Liver (tissue), 9 donors: Measurements from ENCODE around the gene DENND2D. TPM values are rescaled to one million over a fixed set of nuclear protein-coding genes. Genes with fewer than 3 reads are reported as not detected.

Experiments
- DNase-seq: peaks from one replicate; pipeline ENCODE4 v3.0.0-alpha.2; 2017; ENCODE audit warnings: low spot score
- H3K27ac ChIP-seq, 2 donors: one replicate each; pipeline ENCODE4 v1.7.0; 2013; ENCODE audit warnings: inconsistent platforms in 2 of 2, low read length in 2 of 2, control low read depth in 1 of 2, low read depth in 1 of 2, mild to moderate bottlenecking in 1 of 2
- H3K27me3 ChIP-seq, 4 donors: one replicate each; pipeline versions ENCODE4 v1.6.1 to v1.7.0; 2013; ENCODE audit warnings: low read length in 3 of 4, inconsistent platforms in 1 of 4, mild to moderate bottlenecking in 1 of 4, moderate library complexity in 1 of 4; ENCODE audit not compliant: control insufficient read depth in 4 of 4, insufficient read depth in 4 of 4
- H3K36me3 ChIP-seq, 4 donors: one replicate each; pipeline versions ENCODE4 v1.6.1 to v1.7.0; 2013; ENCODE audit warnings: low read length in 3 of 4, mild to moderate bottlenecking in 3 of 4, low read depth in 1 of 4, moderate library complexity in 1 of 4; ENCODE audit not compliant: control insufficient read depth in 4 of 4, insufficient read depth in 3 of 4
- H3K4me1 ChIP-seq, 4 donors: one replicate each; pipeline versions ENCODE4 v1.6.1 to v1.7.0; 2013; ENCODE audit warnings: low read length in 3 of 4, mild to moderate bottlenecking in 3 of 4, moderate library complexity in 1 of 4; ENCODE audit not compliant: control insufficient read depth in 4 of 4, insufficient read depth in 4 of 4
- H3K4me3 ChIP-seq, 3 donors: one replicate each; pipeline versions ENCODE4 v1.6.1 to v1.7.0; 2013; ENCODE audit warnings: low read length in 3 of 3, control low read depth in 1 of 3, low read depth in 1 of 3, mild to moderate bottlenecking in 1 of 3
- H3K9ac ChIP-seq, 2 donors: one replicate each; pipeline ENCODE4 v1.7.0; 2013; ENCODE audit warnings: low read length in 2 of 2, mild to moderate bottlenecking in 2 of 2, moderate library complexity in 2 of 2, control low read depth in 1 of 2, low read depth in 1 of 2
- H3K9me3 ChIP-seq, 4 donors: one replicate each; pipeline versions ENCODE4 v1.6.1 to v1.7.0; 2013; ENCODE audit warnings: low read length in 3 of 4; ENCODE audit not compliant: control insufficient read depth in 4 of 4
- ATF3 ChIP-seq: IDR thresholded peaks from 2 replicates; pipeline ENCODE4 v1.6.1; 2016; ENCODE audit warnings: antibody characterized with exemption
- CTCF ChIP-seq: fragments of 150-350 bp; IDR thresholded peaks from 2 replicates; pipeline ENCODE4 v1.5.1; 2017; ENCODE audit warnings: improper control_type of control experiment, low read depth, low read length; ENCODE audit not compliant: missing input control
- EGR1 ChIP-seq, 2 donors: IDR thresholded peaks; 2 replicates each; pipeline ENCODE4 v1.6.1; 2016 to 2018; ENCODE audit warnings: antibody characterized with exemption in 2 of 2, low read depth in 2 of 2
- FOXA1 ChIP-seq: IDR thresholded peaks from 2 replicates; pipeline ENCODE4 v1.6.1; 2016; ENCODE audit warnings: antibody characterized with exemption
- FOXA2 ChIP-seq: IDR thresholded peaks from 2 replicates; pipeline ENCODE4 v1.6.1; 2016; ENCODE audit warnings: antibody characterized with exemption
- GABPA ChIP-seq, 2 donors: IDR thresholded peaks in 1 of 2; conservative IDR thresholded peaks in 1 of 2; 2 replicates each; pipeline ENCODE4 v1.6.1; 2016; ENCODE audit warnings: antibody characterized with exemption in 2 of 2, mild to moderate bottlenecking in 1 of 2, moderate library complexity in 1 of 2
- HNF4A ChIP-seq, 2 donors: conservative IDR thresholded peaks; 2 replicates each; pipeline ENCODE4 v1.6.1; 2016; ENCODE audit warnings: antibody characterized with exemption in 2 of 2, mild to moderate bottlenecking in 2 of 2
- HNF4G ChIP-seq: IDR thresholded peaks from 2 replicates; pipeline ENCODE4 v1.6.1; 2016; ENCODE audit warnings: antibody characterized with exemption
- JUND ChIP-seq, 2 donors: IDR thresholded peaks; 2 replicates each; pipeline ENCODE4 v1.6.1; 2016; ENCODE audit warnings: antibody characterized with exemption in 2 of 2
- MAX ChIP-seq: IDR thresholded peaks from 2 replicates; pipeline ENCODE4 v1.6.1; 2016; ENCODE audit warnings: antibody characterized with exemption
- NR2F2 ChIP-seq: IDR thresholded peaks from 2 replicates; pipeline ENCODE4 v1.6.1; 2016; ENCODE audit warnings: antibody characterized with exemption
- RAD21 ChIP-seq, 2 donors: IDR thresholded peaks; 2 replicates each; pipeline ENCODE4 v1.6.1; 2016; ENCODE audit warnings: antibody characterized with exemption in 2 of 2, mild to moderate bottlenecking in 2 of 2
- REST ChIP-seq: IDR thresholded peaks from 2 replicates; pipeline ENCODE4 v1.6.1; 2016; ENCODE audit warnings: antibody characterized with exemption, mild to moderate bottlenecking
- RXRA ChIP-seq, 2 donors: IDR thresholded peaks; 2 replicates each; pipeline ENCODE4 v1.6.1; 2017 to 2018; ENCODE audit warnings: antibody characterized with exemption in 2 of 2, mild to moderate bottlenecking in 1 of 2
- SP1 ChIP-seq: IDR thresholded peaks from 2 replicates; pipeline ENCODE4 v1.6.1; 2018; ENCODE audit warnings: antibody characterized with exemption, mild to moderate bottlenecking
- TAF1 ChIP-seq: conservative IDR thresholded peaks from 2 replicates; pipeline ENCODE4 v1.6.1; 2016; ENCODE audit warnings: antibody characterized with exemption, mild to moderate bottlenecking
- YY1 ChIP-seq: IDR thresholded peaks from 2 replicates; pipeline ENCODE4 v1.6.1; 2016; ENCODE audit warnings: antibody characterized with exemption, mild to moderate bottlenecking
- ZBTB33 ChIP-seq: IDR thresholded peaks from 2 replicates; pipeline ENCODE4 v1.6.1; 2016; ENCODE audit warnings: antibody characterized with exemption
- WGBS: extraction: QIAGEN DNeasy Blood & Tissue Kit; methylation state at CpG from one replicate; pipeline ENCODE4 v1.1.7; 2013; 5-methylcytosine and 5-hydroxymethylcytosine counted together
- polyA plus RNA-seq, 2 donors: library from polyadenylated mRNA; stranded (reverse) in 1 of 2; unstranded in 1 of 2; fragments of 200-250 nt in 1 of 2; fragments of >200 nt in 1 of 2; fragmentation: Nextera tagmentation in 1 of 2; extraction: Ambion mirVana in 1 of 2; gene quantifications; one replicate each; pipeline versions ENCODE4 v1.2.1 to v1.2.3, GENCODE V29; 2013 to 2015
- total RNA-seq, 2 donors: library from RNA; depleted of rRNA; stranded (reverse); fragments of >200 nt; gene quantifications; one replicate each; pipeline ENCODE4 v1.2.3, GENCODE V29; 2014
- donor health status: healthy.
- donor health status: healthy.
- donor health status: healthy.
- donor health status: healthy.
- donor health status: healthy.

DENND2D gene
- total and polyA plus RNA-seq, 4 donors, result 8.8 to 20.7 (median 12.8) TPM

GRCh38 chr1:111191496-111191895 lies 8.9 kb downstream of the DENND2D start:
- H3K27me3 ChIP-seq, result no peaks in the 10 kb centered on the region
- H3K27ac ChIP-seq, result peak overlapping the region; percentile 42 to 56
- TF ChIP-seq JUND (IDR thresholded peaks at IDR 0.05), result no peak
- TF ChIP-seq ATF3, result no peak
- TF ChIP-seq RAD21 (IDR thresholded peaks at IDR 0.05), result no peak
- TF ChIP-seq HNF4A (conservative IDR thresholded peaks at IDR 0.05), result no peak
- no peak for TF ChIP-seq SP1
- TF ChIP-seq HNF4G, result no peak
- no peak for TF ChIP-seq ZBTB33
- no peak for TF ChIP-seq YY1
- no peak for TF ChIP-seq EGR1 (IDR thresholded peaks at IDR 0.05; ENCODE audit: low read depth in 2 of 2)
- TF ChIP-seq MAX, result no peak
- no peak for TF ChIP-seq FOXA1
- TF ChIP-seq GABPA (IDR thresholded peaks at IDR 0.05 in 1 of 2, conservative IDR thresholded peaks at IDR 0.05 in 1 of 2), result no peak
- H3K4me3 ChIP-seq, result no peak overlapping the region
- peaks cover 3 to 25% (median 22%) of the 10 kb centered on the region in 4 donors for H3K36me3 ChIP-seq
- DNase-seq, result no peak
- H3K9me3 ChIP-seq, result no peaks in the 10 kb centered on the region
- H3K9ac ChIP-seq, result no peak overlapping the region
- 75% methylated on average over 3 of the region's 3 CpGs for WGBS
- H3K4me1 ChIP-seq, result peaks cover 7 to 71% (median 62%) of the 10 kb centered on the region in 4 donors

GRCh38 chr1:111190931-111191451 lies 9.5 kb downstream of the DENND2D start:
- peak overlapping the region; percentile 42 to 56 for H3K27ac ChIP-seq
- peaks cover 7 to 66% (median 59%) of the 10 kb centered on the region in 4 donors for H3K4me1 ChIP-seq
- no peak overlapping the region for H3K9ac ChIP-seq
- H3K27me3 ChIP-seq, result no peaks in the 10 kb centered on the region
- H3K36me3 ChIP-seq, result peaks cover 3 to 30% (median 25%) of the 10 kb centered on the region in 4 donors
- no peak overlapping the region for H3K4me3 ChIP-seq
- 22% methylated on average over 2 of the region's 2 CpGs for WGBS
- TF ChIP-seq REST (no peak), YY1 (no peak), HNF4G (peak; percentile 63), MAX (no peak), FOXA1 (no peak), FOXA2 (peak; percentile 70), SP1 (peak; percentile 65), NR2F2 (peak; percentile 46), ATF3 (no peak), GABPA (IDR thresholded peaks at IDR 0.05 in 1 of 2, conservative IDR thresholded peaks at IDR 0.05 in 1 of 2) (no peak), TAF1 (no peak), RAD21 (IDR thresholded peaks at IDR 0.05) (peak in 1 of 2 donors; percentile 39), RXRA (IDR thresholded peaks at IDR 0.05) (peak; percentile 58 to 62), JUND (IDR thresholded peaks at IDR 0.05) (peak; percentile 22 to 57), CTCF (no peak), EGR1 (IDR thresholded peaks at IDR 0.05; ENCODE audit: low read depth in 2 of 2) (no peak), HNF4A (conservative IDR thresholded peaks at IDR 0.05) (peak; percentile 81 to 90), ZBTB33 (no peak)
- H3K9me3 ChIP-seq, result no peaks in the 10 kb centered on the region
- no peak for DNase-seq
